ENCODE measurements around the gene KIAA0232.
"Not testable (repeated sequence)": the region's sequence is repeated elsewhere in the genome, so short reads cannot be mapped to it uniquely, and the experiment has no call there.

The KIAA0232 gene

GRCh38 chr4:6756345-6756744 lies 26.2 kb upstream of the KIAA0232 start:
- DNase-seq (ENCODE audit: low read depth in 2 of 2), result not testable (repeated sequence)

DNA sequence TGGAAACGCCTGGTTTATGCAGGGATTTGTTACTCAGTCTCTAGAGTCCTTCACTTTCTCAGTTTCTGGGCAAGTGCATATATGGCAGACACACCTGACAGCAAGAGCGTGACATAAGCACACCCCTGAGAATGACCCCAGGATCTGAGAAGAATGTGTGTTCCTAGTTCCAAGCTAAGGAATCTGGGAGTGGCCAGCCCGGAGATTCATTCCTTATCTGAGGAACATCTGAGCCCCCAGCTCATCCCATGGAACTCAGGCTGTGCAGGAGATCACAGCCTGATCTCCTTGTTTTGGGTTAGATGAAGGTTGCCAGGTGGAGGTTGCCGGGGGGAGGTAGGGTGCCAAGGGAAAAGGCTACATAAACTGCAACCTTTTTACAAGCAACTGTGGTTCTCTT lies 23.8 kb upstream of the KIAA0232 start:
- no peak for DNase-seq (ENCODE audit: low read depth in 2 of 2)

DNA sequence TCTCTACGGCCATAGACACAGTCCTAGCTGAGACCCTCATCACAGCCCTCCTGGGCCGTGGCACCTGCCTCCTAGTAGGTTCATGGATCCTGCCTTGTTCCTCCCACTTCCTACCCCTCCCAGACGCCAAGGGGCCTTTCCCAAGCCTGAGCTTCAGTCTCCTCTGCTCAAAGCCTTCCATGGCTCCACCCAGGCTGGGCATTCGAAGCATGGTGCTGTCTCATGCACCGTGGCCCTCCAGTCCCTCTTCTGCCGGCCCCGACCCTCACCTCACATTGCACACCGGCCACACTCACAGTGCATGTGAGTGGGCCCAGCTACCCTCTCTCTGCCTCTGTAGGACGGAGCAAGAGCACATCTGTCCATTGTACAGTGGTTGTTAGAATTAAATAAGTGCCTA lies 21.7 kb upstream of the KIAA0232 start:
- DNase-seq (ENCODE audit: low read depth in 2 of 2), result no peak

GRCh38 chr4:6761649-6762615 lies 20.6 kb upstream of the KIAA0232 start:
- DNase-seq (ENCODE audit: low read depth in 2 of 2), result no peak

DNA sequence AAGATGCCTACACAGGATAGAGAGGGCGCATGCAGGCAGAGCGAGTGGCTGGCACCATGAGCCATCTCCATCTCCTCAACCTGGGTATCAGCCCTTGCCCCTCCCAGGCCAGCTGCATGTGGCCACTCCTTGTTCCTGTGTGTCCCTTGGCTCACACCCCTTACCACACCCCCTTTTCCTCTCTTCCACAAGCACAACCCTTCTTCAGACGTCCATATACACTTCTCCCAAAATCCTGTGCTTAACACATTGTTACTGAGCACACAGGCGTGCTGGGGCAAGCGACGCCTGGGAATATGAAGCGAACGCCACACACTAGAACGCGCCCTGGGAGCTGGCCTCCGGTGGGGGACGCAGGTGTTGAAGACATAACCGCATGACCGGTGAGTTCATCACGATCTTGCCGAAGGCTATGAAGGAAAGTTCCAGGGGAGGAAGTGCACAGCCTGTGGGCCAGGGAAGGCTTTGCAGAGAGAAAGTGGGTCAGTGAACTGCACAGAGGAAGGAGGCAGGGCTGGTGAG lies 19.1 kb upstream of the KIAA0232 start:
- DNase-seq (ENCODE audit: low read depth in 2 of 2), result no peak

- no peak for DNase-seq (ENCODE audit: low read depth in 2 of 2)
Measured at GRCh38 chr4:6764976-6765620, 17.4 kb upstream of the KIAA0232 start.

DNA sequence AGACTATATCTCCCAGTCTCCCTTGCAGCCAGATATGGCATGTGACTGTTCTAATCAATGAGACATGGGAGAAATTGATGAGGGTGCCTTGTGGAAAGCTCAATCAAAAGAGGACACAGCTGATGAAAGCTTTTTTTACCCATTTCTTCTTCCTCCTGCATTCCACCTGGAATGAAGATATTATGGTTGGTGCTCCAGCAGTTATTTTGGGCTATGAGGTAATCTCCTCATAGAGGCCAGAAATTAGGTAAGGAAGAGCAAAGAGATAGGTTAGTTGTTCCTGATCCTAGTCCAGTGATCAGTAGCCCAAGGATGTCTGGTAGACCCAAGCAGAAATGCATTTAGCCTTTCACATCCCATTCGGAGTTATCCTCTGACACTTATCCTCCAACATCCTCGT lies 16.8 kb upstream of the KIAA0232 start:
- DNase-seq (ENCODE audit: low read depth in 2 of 2), result no peak

DNA sequence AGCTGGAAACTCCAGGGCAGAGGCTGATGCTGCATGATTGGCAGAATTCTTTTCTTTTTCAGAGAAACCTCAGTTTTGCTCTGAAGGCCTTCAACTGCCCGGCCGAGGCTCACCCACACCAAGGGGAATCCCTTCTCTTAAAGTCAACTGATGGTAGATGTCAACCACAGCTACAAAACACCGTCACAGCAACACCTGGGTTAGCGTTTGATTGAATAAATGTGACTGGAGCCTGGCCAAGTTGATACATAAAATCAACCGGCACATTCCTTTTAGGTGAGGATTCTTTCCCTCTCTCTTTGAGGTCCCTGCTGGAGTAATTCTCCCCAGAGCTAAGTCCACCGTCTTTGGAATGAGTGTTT lies 15.2 kb upstream of the KIAA0232 start:
- no peak for DNase-seq (ENCODE audit: low read depth in 2 of 2)

DNA sequence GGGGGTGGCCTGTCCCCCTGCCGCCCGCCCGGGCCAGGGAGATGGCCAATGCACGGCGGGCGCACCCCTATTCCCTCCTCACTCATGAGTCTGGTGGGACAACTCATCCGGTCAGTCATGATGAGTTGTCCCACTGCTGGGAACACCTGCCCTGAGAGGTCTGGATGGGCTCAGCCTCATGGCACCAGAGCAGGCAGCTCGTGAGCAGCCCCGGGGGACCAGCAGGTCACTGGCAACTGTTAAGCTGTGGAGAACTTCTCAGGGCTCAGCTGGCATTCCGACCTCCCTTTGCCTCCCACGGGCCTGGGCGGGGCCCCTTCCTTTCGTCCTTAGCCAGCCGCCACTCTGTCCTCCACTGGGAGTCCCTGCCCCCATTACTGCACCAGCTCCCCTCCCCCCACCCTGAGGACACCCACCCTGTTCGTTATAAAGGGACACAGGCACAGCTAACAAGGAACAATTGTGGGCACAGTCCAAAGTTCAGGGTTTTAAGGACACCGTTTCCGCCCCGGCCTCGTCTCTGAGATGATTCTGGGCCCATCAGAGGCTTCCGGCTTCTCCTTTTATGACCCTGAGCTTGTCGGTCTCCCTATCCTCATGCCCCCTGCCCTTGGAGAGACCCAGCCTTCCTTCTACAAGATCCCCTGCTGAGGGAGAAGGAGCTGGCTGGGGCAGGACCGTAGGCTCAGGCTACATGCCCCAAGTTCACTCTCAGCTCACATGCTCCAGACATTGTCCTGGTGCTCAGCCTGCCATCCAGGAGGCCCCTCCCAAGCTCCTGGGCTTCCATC lies 14.6 kb upstream of the KIAA0232 start:
- DNase-seq (ENCODE audit: low read depth in 2 of 2), result no peak

DNA sequence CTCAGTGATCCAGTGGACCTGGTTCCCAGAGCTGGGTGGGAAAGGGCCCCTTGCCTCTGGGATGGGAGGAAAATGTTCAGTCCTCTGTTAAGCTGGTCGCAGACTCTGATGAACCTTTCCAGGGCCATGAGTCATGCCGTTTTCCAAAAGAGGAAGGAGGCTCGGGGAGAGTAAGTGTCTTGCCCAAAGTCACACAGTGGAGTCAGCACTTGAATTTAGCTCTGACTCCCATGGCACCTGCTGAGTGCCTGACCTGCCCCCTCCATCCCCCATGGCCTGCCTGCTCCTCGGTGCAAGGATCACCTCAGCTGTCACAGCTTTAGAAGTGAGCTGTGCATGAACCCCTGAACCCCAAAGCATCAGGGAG lies 14.0 kb upstream of the KIAA0232 start:
- no peak for DNase-seq (ENCODE audit: low read depth in 2 of 2)

GRCh38 chr4:6769233-6769988 lies 13.1 kb upstream of the KIAA0232 start:
- DNase-seq (ENCODE audit: low read depth in 2 of 2), result no peak

- DNase-seq (ENCODE audit: low read depth in 2 of 2), result no peak
Measured at GRCh38 chr4:6769989-6770420, 12.5 kb upstream of the KIAA0232 start.

GRCh38 chr4:6770581-6771228 lies 11.8 kb upstream of the KIAA0232 start:
- no peak for DNase-seq (ENCODE audit: low read depth in 2 of 2)

- no peak for DNase-seq (ENCODE audit: low read depth in 2 of 2)
Measured at GRCh38 chr4:6771229-6771671, 11.3 kb upstream of the KIAA0232 start.

GRCh38 chr4:6772223-6772928 lies 10.2 kb upstream of the KIAA0232 start:
- DNase-seq (ENCODE audit: low read depth in 2 of 2), result no peak

DNA sequence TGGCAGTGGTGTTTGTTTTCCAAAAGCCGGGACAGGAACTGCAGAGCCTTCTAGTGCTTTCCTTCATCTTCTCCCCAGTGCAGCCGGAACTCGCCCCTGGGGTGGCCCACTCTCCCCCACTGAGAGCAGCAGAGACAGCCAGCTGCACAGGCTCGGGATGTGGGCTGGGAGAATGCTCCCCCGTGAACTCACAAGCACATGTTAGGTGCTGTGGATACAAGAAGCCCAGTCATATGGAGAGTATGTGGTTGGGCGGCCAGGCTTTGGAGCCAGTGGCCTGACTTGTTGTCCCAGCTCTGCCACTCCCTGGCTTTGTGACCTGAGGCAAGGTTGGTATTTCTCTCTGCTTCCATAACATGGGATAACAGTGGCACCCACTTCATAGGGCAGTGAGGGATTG lies 9.4 kb upstream of the KIAA0232 start:
- DNase-seq (ENCODE audit: low read depth in 2 of 2), result no peak

DNA sequence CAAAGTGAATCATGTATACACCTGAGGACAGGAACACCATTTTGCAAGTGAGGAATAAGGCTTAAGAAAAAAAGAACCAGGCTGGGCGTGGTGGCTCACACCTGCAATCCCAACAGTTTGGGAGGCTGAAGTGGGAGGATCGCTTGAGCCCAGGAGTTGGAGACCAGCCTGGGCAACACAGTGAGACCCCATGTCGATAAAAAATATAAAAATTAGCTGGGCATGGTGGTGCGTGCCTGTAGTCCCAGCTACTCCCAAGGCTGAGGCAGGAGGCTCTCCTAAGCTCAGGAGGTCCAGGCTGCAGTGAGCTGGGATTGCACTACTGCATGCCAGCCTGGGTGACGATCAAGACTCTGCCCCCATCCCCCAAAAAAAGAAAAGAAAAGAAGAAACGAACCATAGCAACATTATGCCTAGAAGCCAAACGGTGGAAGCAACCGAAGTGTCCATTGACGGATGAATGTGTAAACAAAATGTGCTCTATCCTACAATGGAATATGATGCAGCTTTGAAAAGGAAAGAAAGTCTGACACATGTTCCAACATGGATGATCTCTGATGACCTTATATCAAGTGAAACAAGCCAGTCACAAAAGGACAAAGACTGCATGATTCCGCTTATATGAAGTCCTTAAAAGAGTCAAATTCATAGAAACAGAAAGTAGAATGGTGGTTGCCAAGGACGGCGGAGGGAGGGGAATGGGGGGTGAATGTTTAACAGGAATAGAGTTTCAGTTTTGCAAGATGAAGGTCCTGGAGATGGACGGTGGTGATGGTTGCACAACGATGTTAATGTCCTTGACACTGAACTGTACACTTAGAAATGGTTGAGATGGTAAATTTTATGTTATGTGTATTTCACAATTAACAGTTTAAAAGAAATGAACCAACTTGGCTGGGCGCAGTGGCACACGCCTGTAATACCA lies 8.6 kb upstream of the KIAA0232 start:
- DNase-seq (ENCODE audit: low read depth in 2 of 2), result no peak

DNA sequence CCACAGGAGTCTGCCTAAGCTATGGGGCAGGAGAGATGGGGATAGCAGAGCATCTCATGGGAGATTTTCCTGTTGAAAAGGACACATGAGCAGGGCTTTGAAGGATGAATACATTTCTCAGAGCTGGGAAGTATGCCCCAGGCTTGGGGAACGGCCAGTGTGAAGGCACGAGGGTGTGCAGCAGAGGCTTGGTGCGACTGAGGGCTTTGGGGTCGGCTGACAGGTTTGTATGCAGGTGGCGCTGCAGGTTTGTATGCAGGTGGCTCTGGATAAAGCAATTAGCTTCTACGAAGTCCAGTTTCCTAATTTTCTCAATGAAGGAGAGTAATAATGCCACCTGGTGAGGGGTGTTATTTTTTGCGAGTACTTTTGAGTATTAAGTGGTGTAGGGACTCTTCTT lies 6.8 kb upstream of the KIAA0232 start:
- no peak for DNase-seq (ENCODE audit: low read depth in 2 of 2)
